SK-N-DZ (cell line): Measurements from ENCODE around the gene PPP1R14B.

Experiments used
- DNase-seq: peaks from one replicate; pipeline ENCODE4 v3.0.0-alpha.2; 2015; ENCODE audit warnings: low spot score
- small RNA-seq, 2 experiments: library from RNA; depleted of rRNA; stranded (forward); fragments of <200 nt; gene quantifications; one replicate each; pipeline ENCODE3, GENCODE V24; 2014

The PPP1R14B gene

DNA sequence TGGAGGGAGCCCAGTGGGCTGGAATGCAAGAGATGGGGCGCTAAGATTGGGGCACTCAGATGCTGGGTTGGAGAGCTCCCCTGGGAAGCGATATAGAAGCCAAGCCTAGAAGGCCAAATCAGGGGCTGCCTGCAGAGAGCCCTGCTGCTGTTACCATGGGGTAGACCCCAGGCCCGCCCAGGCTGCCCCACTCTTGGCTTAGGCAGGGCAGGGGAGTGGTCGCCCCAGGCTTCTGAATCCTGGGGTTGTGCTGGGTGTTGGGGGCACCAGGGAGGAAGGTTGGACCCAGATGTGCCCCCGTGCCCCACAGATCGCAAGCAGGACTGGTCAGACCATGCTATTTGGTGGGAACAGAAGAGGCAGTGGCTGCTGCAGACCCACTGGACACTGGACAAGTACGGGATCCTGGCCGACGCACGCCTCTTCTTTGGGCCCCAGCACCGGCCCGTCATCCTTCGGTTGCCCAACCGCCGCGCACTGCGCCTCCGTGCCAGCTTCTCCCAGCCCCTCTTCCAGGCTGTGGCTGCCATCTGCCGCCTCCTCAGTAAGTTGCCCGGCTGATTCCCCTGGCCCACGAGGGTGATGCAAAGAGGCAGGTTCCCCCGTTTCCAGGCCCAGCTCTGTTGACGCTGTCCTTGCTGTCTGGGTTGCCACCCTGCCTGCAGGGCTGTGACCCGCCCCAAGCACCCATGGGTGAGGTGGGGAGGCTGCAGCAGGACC is 36.3 kb downstream of the PPP1R14B start:
- no peak for DNase-seq

DNA sequence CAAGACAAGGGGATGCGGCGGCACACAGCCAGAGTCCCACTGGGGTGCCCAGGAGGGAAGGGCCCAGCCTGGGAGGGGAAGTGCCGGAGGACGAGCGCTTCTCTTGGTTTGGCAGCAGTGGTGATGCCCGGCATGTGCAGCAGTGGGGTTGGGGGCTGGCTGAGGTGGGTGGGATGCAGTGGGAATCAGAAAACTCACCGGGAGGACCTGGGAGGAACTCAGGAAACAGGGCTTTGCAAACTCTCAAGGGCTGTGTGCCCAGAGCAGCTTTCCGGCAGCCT is 37.2 kb downstream of the PPP1R14B start:
- no peak for DNase-seq

DNA sequence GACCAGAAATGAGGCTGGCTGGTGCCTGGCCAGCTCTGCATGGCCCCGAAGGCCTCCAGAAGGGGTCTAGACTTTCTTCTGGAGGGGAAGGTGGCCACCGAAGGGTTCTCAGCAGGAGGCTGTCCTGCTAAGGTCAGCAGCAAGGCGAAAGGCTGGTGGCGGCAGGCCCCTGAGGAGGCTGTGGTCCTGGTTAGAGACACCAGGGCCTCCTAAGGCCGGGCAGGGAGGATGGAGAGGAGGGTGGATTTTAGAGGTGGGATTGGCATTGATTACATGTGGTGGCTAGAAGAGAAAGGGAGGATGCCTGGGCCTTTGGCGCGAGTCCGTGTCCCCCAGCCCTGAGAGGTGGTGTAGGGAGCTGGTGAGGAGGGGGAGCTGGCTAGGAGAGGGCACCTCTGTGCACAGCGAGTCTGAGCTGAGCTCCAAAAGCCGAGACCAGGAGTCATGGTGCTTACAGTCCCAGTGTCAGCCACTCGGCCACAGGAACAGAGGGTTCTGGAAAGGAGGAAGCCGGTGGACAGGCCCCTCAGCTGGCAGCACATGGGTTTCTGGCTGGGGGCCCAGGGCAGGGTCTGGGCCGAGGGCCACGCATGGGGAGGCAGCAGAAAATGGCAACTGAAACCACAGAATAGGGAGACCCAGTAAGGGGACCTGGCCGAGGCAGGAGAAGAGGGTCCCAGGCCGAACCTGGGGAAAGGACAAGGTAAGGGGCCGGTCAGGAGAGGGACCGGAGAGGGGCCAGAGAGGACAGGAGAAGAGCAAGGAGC is 37.8 kb downstream of the PPP1R14B start:
- no peak for DNase-seq

DNA sequence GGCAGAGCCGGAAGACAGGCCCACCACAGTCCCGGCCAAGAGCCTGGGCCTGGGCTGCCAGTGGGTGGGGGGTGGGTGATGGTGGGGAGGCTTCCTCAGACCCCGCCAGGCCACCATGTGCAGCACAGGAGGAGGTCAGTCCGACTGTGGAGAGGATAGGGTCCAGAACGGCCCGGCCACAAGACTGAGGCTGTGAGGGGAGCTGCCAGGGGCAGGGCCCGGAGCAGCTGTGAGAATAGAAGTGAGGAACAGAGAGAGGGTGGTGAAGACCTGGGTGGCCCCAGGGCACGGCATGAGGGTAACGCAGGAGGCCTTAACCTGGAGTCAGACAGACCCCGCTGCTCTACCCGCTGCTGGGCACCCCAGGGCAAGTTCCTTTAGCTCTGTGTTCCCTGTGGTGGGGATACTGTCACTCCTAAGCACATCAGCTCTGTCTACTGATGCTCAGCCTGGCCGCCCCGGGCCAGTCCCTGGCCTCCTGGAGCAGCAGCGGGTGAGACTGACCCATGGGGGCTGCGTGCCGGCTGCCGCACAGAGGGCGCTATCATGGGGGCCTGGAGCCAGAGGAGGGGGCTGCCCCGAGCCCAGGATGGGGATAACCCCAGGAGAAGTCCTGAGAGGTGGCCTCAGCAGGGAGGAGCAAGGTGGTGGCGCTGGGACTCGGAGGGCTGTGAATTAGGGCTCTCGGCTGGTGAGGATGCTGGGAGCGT is 38.5 kb downstream of the PPP1R14B start:
- no peak for DNase-seq

DNA sequence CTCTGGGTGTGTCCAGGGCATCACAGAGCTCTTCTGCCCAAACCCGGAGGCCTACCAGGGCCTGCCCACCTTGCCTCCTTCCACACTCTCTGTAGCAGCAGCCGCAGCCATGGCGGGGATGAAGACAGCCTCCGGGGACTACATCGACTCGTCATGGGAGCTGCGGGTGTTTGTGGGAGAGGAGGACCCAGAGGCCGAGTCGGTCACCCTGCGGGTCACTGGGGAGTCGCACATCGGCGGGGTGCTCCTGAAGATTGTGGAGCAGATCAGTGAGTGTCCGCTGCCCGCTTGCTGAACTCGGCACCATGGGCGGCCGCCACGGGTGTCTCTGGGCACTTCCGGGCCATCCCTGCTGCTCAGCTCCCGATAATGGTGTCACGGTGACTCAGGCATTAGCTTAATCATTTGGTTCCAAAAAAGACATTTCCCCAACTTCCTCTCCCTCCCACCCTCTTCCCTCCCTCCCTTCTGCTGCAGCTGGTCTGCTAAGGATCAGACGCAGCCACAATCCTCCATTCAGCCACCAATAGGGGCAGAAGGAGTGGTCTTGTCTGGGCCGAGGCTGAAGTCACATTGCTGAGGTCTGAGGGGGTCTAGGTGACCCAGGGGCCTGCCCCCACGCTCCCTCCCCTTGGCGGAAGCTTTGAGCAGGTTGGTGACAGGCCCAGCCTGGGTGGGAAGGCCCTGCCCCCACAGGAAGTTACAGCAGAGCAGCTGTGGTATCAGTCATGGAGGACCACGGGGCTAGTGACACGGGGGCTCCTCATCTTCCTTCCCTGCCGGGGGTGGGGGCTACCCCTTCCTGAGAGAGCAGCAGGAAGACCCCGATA is 39.3 kb downstream of the PPP1R14B start:
- no peak for DNase-seq

DNA sequence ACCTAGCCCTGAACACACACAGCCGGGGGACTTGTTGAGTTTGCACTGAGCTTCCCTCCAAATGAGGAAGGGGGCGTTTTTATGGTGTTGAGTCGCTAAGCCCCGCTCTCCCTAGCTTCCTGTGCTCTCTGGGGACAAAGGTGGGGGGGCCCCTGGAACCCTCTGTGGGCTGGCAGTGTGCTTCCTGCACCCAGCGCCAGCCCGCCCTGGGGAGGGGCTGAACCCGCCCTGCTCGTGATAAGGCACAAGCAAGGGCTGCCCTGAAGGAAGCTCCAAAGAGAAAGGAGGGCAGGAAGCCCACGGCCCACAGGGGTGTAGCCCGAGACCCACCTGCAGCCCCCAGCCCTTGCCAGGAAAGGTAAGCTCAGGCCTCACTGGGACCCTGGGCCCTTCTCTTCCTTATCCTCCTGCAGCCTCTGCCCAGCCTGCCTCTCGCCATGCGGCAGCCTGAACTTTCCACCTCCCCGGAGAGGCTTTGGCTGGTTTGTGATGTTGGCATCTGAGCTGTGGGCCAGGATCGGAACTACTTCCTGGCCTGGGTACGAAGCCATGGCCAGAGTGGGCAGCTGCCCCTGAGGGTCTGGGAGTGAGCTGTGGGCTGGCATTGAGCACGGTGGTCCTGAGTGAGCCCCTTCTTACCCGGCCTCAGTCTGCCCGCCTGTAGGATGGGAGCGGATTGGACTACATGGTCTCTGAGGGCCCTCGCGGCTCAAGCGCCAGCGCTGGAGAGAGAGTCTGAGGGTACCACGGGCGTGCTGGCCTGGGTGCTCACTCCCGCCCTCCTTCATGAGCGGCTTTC is 40.1 kb downstream of the PPP1R14B start, which contains the start of gene FERMT3:
Gene FERMT3 (plus strand): TSS at position 265 of the 799 bp plus-strand sequence. CDS start 644 bp downstream, outside the sequence.
- DNase-seq = no peak

DNA sequence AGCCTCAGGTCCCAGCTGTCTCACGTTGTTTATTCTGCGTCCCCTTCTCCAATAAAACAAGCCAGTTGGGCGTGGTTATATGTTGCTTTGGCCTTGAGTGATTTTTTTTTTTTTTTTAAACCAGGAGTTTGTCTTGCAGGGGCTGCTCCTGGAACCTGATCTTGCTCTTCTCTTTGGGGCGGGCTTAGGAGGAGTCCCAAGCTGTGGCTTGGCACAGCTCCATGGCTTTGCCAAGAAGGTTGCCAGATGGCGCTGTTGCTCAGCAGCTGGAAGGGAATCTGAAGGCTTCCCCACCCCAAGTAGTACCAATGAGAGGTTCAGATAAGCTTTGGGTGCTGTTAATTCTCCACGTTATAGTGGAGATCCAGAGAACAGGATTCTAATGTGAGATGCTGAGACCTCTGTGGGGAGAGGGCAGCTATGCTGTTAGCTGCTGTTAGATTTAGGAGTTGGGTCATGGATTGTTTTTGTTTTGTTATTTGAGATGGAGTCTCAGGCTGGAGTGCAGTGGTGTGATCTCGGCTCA is 42.2 kb downstream of the PPP1R14B start:
- DNase-seq = peak; percentile 64

DNA sequence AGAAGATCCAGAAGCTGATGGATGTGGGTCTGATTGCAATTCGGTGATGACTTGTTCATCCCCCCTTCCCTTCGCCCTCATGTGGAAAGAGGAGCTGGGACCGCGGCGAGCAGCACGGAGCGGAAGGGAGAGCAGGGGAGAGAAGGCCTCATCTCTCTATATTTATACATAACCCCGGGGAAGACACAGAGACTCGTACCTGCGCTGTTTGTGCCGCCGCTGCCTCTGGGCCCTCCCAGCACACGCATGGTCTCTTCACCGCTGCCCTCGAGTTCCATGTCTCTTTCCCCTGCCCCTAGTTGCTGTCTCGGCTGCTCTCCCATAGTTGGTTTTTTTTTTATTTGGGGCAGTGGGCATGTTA is 42.7 kb downstream of the PPP1R14B start:
- no peak for DNase-seq

DNA sequence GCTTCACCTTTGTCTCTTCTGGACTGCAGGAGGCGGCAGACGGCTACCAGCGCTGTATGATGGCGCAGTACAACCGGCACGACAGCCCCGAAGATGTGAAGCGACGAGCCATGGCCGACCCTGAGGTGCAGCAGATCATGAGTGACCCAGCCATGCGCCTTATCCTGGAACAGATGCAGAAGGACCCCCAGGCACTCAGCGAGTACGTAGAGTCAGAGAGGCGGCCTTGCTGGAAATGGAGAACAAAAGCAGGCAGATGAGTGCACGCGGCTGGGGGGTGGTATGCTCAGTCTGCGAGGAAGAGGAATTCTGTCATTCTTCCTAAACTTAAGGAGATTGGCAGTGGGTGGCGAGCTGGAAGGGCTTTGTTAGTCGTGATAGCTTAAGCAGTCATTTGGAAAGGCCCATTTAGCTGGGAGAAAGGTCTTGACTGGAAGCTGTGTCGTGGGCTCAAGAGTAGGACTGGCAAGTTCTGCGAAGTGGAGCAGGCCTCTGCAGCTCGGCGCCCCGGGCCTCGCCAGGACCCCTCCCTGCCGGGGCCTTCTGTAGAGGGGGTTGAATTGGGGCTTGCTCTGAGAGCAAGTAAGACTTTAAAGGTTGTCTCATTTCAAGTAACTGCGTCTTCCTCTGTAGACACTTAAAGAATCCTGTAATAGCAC is 43.2 kb downstream of the PPP1R14B start:
- no peak for DNase-seq

DNA sequence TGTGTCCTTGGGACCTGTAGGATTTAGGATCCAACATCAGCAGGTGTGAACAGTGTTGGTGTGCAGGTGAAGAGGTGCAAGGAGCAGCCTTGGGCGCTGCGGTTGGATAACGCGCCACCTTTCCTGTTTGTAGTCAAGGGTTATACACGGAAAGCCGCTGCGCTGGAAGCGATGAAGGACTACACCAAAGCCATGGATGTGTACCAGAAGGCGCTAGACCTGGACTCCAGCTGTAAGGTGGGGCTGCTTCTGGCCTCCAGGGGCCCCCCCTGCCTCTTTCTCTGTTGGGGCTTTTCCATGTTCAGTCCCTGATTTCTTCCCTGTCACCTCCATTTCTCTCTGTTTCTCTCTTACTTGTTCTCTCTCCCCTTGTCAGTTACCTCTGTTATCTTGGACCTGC is 43.8 kb downstream of the PPP1R14B start:
- DNase-seq = no peak

DNA sequence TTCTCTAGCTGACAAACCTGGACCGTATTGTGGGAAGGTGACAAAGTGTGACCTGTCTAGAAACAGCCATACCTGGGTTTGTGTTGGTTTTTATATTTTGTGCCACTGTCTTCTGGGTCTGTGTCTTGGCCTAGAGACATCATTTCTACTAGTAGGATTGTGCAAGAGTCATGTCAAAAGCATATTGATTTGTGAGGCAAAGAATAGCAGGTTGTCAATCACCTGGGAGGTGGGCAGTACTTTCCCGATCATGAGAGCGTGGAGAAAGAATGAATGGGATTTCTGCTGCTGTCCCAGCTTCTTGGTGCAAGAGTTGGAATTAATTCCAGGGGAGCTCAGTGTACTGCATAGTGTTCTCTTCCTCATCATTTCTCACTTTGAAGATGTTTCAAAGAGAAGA is 45.2 kb downstream of the PPP1R14B start:
- no peak for DNase-seq

DNA sequence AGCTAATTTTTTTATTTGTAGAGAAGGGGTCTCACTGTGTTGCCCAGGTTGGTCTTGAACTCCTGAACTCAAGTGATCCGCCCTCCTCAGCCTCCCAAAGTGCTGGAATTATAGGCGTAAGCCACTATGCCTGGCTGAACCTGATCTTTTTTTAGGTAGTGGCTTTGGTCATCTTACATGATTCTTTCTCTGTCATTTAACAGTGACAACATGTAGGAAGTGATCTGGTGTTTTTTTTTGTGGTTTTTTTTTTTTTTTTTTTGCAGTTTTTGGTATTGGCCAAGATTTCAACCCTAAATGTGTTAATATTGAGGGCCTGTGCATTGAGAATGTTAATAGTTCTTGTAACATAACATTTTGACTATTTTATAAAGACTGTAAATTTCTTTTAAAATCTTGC is 48.2 kb downstream of the PPP1R14B start:
- DNase-seq = no peak

DNA sequence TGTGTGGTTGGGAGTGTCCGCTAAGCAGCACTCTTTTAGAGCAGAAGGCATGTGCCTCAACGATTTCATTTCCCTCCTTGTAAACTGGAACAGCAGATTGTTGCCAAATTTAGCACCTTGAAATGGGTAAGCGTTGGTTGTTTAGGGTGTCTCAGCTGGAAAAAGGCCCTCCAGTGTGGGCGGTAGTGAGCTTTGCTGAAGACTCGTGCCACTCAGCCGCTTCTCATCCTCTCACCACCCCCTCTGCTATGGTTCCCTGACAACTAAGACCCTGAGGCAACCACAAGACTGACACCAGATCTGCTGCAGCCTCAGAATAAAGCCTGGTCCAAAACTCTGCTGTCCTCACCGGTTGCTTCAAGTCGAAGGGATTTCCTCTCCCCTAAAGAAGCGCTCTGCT is 50.1 kb downstream of the PPP1R14B start:
- no peak for DNase-seq

Small RNA genes lying within 50 kb of the gene (small RNA-seq; reads per million reads assigned to genes)
- 0 reads per million in 2 experiments for gene RF00019
